ENCODE data around the gene B3GLCT. TPM values are rescaled to one million over a fixed set of nuclear protein-coding genes. Genes with fewer than 3 reads are reported as not detected.

B3GLCT gene
- total and polyA plus RNA-seq, 10 of the 15 experiments (the other 5 are each of a cell fraction or from before 2014, with no cell fraction given), result 0.07 to 0.89 (median 0.25) TPM

DNA sequence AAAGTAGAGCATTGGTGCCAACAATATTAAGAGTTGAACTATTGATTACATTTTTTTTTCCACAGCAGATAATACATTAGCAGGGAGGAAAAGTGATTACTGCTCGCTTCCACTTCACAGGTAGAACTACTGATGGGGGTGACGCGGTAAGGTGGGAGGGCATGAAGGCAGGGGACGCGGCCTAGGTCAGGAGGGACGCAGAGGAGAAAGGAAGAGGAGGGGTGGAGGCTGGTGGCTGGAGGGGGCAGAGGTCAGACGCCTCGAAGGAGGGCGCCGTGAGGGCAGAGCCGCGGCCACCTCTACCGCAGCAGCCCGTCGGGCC, 287 bp upstream of the B3GLCT start:
- no peak for DNase-seq (ENCODE audit: low read depth, low spot score)
- WGBS (ENCODE audit: insufficient coverage, insufficient replicate concordance, low lambda C conversion rate, missing lambda C conversion rate), result 17% methylated on average over 9 of the region's 15 CpGs
- H3K36me3 ChIP-seq (ENCODE audit: control insufficient read depth in 2 of 2, insufficient read depth in 2 of 2, low read length in 1 of 2), result no peaks in the 10 kb centered on the region
- no peak overlapping the region for H3K27ac ChIP-seq (ENCODE audit: control insufficient read depth, insufficient read depth)
- ChIA-PET SMC1A (ENCODE audit: uncharacterized antibody, unreplicated experiment) (interaction anchor here (0.8 to 0.9 kb wide), 2 partner anchors 39 to 40 kb away, joined by 3 to 4 read pairs; no protein-coding TSS in a partner anchor), RAD21 (ENCODE audit: unreplicated experiment) (interaction anchor here (1.1 kb wide), 1 partner anchor 43 kb away, joined by 3 read pairs; no protein-coding TSS in a partner anchor), CTCF (interaction anchor here (1.5 kb wide), 1 partner anchor 24 kb away, joined by 5 read pairs; no protein-coding TSS in a partner anchor), POLR2A (no interaction called here)
- H3K9ac ChIP-seq (ENCODE audit: control insufficient read depth, insufficient read depth, low read length), result no peak overlapping the region
- H3K79me2 ChIP-seq (ENCODE audit: control insufficient read depth, insufficient read depth, low read length), result no peaks in the 10 kb centered on the region
- H2AFZ ChIP-seq (ENCODE audit: control insufficient read depth, low read depth, low read length), result peak overlapping the region; percentile 87
- no peak; the same call in 2 of the 3 replicates for ATAC-seq
- FAIRE-seq, result no peak
- H4K20me1 ChIP-seq (ENCODE audit: control insufficient read depth, insufficient read depth), result no peaks in the 10 kb centered on the region
- peaks cover 0 to 4% of the 10 kb centered on the region in 2 experiments; a peak in 2 of 4 replicates for H3K27me3 ChIP-seq (replicated peaks in 1 of 2; ENCODE audit: control insufficient read depth in 2 of 2, insufficient read depth in 2 of 2, low read length in 1 of 2)
- H3K9me3 ChIP-seq (replicated peaks; ENCODE audit: control insufficient read depth, insufficient read depth, low read length), result no peaks in the 10 kb centered on the region
- peaks cover 6% of the 10 kb centered on the region for H3K4me1 ChIP-seq (ENCODE audit: control insufficient read depth, insufficient read depth, low read length)
- in situ Hi-C loops (cut with MboI), result no loop called here
- peak overlapping the region; percentile 64 for H3K4me2 ChIP-seq (ENCODE audit: control insufficient read depth, insufficient read depth)
- BruUV-seq (replicated peaks), result no TSS peak
- TF ChIP-seq IKZF2 (IDR thresholded peaks at IDR 0.05) (no peak), RELA (IDR thresholded peaks at IDR 0.05; ENCODE audit: borderline replicate concordance, partially characterized antibody) (peak; percentile 19), BHLHE40 (IDR thresholded peaks at IDR 0.05; ENCODE audit: borderline replicate concordance in 1 of 2, low read depth in 2 of 2, low read length in 1 of 2) (no peak), ZBTB33 (IDR thresholded peaks at IDR 0.05) (peak; percentile 53; the same call in 1 of the 2 replicates), EP300 (IDR thresholded peaks at IDR 0.05; ENCODE audit: borderline replicate concordance in 1 of 2, control insufficient read depth in 1 of 2, low read depth in 2 of 2, low read length in 2 of 2) (no peak), ZNF207 (IDR thresholded peaks at IDR 0.05; ENCODE audit: borderline replicate concordance) (no peak)
- no peak overlapping the region; the same call in 1 of the 2 replicates for H3K4me3 ChIP-seq
- intact Hi-C loops (cut with micrococcal nuclease; ENCODE audit: unreplicated experiment), result no loop called here
